ENCODE data around the gene RNF150.

RNF150 gene

DNA sequence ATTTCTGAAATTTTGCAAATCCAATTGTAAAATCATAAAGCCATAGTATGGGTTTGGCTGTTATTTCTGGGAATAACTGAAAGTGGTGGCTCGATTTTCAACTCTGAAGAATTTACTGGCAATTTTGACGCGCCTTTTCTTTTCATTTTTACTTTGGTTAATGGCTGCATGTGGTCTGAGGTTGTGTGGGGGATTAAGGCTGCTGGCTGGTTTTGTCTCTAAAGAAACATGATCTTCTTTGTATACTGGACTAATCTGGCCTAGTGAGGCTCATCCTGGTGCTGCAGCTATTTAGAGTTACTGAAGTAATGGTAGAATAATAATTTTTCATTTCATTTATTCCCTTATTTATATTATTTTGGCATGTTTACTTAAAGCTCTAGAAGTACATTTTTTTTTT, 164.0 kb downstream of the RNF150 start:
- peak; percentile 19 for DNase-seq

DNA sequence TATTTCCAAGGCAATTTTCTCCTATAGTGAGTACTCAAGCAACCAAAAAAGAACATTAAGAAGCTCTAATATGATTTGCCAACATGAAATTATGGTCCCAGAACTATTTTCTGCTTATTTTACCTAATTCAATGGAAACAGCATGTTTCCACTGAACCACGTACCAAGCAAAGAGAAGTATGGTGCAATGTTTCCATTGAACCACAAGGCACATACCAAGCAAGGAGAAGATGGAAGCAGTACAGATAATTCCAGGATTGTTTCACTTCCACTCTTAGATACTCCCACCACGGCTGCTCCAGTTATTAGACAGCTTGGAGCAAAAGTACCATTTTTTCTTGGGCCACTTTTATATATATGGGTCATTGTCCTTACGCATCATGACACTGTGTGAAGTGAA, 164.9 kb downstream of the RNF150 start:
- DNase-seq = no peak

DNA sequence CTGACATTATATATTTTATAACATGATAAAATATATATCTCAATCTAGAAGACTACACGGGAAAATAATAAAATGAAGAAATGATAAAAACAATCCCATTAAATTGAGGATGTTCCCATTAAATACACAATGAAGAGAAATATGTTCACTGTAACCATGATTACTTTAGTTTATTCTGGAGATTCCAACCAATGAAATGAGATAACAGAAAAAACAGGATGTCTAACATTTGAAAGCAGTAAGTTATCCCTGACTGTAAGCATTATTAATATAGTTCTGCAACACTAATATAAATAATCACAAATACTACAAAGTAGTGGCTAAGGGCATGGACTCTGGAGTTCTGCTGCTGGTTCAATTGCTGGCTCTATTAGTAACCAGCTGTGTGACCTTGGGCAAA, 169.4 kb downstream of the RNF150 start:
- DNase-seq = no peak

DNA sequence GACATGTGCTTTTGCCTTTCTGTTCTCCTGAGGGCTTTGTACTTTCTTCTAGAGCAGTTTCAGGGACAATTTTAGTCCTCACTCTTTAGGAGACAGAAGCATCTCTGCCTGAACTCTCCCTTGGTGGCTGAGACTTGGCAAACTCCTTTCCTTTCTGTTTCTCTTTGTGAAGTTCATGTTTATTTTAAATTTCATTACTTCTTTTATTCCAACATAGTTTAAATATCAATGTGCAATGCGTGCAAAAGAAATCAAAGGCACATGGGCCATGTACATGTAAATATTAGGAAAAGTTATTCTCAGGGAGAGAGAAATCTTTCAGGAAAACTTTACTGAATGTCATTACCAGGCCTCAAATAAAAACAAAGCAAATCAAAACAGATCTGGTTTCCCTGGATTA, 177.6 kb downstream of the RNF150 start:
- no peak for DNase-seq

DNA sequence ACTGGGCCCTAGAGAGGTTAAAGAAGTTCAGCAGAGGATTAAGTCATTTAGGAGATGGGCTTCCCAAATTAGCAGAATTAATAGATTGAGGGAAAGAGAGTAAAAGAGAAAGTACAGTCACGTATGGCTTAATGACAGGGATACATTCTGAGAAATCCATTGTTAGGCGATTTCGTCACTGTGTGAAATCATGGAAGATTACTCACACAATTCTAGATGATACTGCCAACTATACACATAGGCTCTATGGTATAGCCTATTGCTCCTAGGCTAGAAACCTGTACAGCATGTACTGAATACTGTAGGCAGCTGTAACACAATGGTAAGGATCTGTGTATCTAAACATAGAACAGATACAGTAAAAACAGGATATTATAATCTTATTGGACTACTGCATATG, 180.6 kb downstream of the RNF150 start:
- DNase-seq = no peak

DNA sequence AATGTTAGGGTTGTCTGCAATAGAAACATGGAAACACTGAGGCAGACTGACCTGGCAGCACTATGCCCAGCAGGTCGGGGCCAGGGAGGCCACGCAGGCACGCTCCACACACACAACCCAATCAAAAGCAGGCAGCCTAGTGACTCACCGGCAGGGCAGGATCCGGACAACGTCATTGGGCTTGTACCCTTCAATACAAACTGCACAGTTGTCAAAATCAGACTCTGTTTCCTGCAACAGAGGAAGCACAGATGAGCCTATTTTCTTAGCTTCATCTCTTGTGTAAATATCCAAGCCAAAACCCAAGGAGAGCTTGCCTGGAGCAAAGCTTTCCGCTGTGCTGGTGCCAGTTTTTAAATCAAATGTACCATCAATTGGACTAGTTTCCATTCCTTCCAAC, 185.8 kb downstream of the RNF150 start:
- no peak for DNase-seq

DNA sequence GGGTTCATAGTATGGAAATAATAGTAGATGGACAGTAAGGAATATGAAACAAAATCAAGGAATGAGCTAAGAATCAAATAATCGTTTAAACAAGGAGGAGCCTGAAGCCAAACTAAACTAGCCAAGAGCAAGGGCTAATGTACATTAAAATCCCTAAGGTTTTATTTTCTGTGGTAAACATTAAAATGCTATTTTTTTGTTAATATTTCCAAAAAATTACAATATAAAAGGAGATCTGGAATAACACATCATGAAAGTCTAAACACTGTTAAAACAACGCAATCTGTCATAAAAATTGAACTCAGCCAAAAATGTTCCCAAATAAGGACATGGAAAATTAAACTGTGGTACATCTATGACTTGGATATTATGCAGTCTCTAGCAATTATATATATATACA, 188.2 kb downstream of the RNF150 start:
- no peak for DNase-seq

DNA sequence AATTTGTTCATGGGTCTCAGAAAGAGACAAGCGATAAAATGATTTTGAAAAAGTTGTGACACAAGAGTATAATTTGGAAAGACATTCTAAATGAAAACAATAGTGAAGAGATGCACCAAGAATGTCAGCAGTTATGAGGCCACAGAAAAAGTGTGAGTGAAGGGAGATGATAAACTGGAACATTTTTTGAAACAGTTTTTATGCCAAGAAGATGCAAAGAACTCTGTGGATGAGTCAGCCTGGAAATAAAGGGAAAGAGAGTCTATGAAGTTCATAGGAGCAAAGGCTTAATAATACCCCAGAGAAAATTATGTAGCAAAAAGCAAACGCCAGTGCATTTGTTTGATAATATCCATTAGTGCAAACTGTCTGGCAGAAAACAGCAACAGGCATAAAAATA, 188.7 kb downstream of the RNF150 start:
- DNase-seq = no peak

DNA sequence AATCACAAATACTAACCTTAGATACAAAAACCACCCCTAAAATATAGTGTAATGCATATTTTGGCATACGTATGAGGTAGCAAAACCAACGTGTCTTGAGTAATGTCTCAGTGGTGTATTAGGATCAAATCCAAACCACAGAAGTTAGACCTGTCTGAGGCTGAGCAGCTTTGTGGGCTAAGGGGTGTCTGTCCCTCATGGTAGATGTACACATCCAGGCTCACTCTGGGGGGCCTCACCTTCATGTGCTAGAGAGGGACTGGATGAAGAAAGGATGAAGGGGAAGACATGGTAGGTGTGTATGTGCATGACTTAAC, 189.1 kb downstream of the RNF150 start:
- no peak for DNase-seq

DNA sequence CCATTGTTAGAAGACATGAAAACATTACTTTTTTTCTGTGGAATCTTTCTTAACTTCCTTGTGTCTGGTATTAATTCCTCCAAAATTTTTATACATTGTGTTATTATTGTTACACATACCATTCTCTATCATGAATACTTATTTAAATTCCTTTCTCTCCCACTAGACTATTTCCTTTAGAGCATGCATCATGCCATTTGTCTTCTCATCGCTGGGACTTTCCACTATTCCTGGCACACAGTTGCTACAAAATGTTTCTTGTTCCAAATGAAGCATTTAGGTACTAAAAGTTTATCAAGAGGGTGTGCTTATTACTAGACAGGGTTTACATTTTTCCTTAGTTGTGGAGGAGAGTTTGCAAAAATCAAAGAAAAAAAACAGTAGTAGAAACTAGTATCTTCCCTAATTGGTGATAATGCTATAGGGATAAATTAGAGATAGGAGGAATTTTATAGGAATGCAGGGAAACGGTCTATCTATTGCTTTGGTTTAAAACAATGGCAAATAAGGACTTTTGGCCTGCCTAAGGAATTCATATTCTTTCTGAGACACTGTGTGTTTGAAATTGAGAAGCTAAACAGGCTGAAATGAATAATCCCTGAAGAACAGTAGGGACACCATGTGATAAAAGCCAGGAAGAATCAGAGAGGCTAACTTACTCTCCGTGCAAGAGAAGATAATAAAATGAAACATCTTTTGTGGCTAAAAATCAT, 189.6 kb downstream of the RNF150 start:
- DNase-seq = no peak

DNA sequence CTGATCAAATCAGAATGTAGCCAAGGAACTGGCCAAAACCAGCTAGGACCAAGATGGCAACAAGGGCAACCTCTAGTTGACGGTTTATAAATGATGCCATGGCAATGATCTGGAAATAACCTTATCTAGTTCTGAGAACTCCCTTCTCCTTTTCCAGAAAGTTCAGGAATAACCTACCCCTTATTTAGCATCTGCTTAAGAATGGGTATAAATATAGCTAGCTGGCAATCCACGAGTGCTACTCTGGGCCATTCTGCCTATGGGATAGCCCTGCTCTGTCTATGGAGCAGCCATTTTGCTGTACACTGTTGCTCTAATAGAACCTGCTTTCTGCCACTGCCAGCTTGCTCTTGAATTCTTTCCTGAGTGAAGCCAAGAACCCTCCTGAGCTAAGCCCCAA, 192.7 kb downstream of the RNF150 start:
- no peak for DNase-seq

DNA sequence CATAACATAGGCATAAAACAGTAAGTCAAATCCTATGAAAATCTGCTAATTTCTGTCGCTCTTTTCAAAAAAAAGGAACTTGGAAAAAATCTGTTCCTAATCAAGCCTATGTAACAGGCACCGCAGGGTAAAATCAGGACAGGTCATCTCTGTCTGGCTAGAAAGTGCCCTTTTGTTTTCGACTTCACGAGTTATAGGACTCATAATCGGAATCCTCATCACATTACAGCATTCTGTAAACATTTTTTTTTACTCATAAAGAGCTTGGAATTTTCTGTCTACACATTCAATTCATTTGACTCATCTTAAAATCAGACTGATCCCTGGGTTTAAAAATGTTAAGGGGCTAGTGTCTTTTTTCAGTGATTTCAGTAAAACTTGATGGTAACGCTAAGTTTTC, 195.4 kb downstream of the RNF150 start:
- no peak for DNase-seq

DNA sequence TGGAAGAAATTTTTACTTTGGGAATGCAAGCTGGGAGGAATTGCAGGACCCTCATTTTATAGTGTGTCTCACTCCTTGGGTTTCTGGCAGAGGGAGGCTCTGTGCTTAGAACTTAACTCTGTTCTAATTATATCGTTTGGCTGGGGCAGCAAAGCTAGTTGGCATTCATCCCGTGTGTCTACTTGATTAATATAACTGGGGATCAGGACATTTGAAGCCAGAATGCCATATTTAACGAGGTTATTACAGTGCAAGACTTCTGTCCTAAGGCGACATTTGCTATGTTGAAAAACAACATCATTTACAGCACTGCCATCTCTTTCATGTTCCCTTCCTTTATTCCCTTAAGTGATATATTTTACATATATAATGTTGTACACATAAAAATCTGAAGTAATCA, 198.0 kb downstream of the RNF150 start:
- DNase-seq = peak; percentile 42

DNA sequence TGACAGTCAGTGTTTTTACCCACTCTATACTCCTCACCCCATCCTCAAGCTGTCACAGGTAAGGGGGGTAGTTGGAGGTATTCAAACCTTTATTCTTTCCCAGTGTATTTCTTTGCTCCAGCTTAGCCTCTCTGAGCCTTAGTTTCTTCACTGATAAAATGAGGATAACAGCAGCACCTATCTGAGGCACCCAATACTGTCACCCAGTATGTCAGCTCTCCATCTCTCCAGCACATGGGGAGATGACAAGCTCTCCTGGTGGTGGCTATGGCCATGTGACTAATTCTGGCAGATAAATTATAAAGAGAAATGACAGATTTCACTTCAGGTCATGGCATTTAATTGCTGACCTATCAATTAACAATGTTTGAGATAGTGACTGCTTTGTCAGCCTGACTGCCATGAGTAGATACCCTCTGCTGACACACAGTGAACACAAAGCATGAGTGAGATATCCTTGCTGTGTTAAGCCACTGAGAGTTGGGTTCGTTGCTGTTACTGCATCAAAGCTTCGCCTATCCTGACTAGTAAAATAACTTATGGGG, 200.7 kb downstream of the RNF150 start:
- no peak for DNase-seq

DNA sequence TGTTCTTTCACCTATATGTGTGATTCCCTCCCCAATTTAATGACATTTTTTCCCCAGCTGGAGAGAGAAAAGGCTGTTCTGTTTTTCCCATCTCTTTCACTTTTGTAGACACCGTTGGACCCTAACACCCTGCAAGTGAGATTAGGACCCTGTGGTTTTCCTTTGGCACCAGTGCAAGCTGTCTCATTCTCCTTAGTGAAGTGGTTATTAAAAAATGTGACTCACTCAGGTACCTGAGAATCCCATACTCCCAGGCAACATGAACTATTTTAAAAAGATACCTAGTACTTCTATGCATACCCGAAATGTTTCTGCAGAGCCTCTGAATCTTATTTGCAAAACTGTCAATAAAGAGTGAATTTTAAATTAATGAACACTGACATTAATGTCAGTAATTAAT, 201.4 kb downstream of the RNF150 start:
- DNase-seq = no peak

DNA sequence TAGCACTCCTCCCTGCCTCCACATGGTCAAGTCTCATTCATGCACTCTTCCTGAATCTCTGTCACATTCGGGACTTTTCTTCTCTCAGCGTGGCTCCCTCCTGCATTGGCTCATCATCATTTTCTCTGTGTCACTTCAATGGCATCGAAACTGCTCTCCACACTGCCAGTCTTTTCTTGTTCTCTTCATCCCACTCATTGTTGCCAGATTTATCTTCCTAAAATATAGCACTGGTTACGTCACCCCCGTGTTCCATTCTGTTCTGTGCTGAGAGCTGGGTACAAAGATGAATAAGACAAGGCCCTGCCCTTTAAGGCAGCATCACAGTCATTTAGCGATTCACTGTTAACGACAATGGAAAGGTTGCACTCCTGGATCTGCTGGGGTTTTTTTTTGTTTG, 202.7 kb downstream of the RNF150 start:
- DNase-seq = no peak

DNA sequence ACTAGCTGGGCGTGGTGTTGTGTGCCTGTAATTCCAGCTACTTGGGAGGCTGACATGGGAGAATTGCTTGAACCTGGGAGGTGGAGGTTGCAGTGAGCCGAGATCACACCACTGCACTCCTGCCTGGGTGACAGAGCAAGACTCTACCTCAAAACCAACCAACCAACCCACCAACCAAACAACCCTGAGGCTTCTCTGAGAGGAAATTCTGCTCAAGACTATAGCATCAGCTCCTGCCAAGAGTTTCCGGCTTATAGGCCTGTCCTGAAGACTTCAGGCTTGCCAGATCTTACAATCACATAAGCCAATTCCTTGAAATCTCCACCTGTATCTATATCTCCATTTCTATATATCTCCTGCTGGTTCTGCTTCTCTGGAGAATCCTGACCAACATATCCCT, 203.3 kb downstream of the RNF150 start:
- no peak for DNase-seq

DNA sequence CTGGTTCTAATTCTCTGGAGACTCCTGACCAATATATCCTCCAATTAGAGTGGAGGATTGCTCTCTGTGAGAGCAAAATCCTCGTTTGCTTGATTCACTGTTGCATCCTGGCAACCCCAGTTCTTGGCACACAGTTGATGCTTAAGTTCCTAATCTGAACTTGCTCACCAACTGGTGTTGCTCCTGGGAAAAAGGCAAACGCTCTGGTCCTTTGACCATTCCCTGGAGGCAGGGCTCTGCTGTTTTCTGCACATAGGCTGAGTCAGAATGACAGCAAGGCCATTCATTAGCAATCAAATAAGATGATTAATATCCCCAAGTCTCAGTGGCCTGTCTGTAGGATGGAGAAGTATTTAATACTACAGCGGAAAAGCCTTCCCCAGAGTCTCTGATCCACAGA, 204.4 kb downstream of the RNF150 start:
- no peak for DNase-seq

DNA sequence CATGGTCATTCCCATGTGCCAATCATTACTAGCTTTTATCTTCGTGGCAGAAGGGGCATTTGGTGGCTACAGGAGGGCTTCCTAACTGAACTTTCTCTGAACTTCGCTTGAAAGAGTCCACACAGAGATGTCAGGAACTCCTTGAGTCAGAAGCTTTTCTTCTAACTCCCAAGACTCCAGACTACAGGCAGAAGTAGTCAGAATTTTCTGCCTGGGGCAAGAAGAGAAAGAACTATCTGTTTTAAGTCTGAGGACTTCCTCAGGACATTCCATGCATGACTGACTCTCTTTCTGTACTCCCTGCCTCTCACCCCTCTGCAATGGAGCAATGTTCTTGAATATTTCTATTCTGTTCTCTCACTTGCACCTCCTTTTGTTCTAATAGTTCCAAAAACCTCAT, 206.6 kb downstream of the RNF150 start:
- no peak for DNase-seq

DNA sequence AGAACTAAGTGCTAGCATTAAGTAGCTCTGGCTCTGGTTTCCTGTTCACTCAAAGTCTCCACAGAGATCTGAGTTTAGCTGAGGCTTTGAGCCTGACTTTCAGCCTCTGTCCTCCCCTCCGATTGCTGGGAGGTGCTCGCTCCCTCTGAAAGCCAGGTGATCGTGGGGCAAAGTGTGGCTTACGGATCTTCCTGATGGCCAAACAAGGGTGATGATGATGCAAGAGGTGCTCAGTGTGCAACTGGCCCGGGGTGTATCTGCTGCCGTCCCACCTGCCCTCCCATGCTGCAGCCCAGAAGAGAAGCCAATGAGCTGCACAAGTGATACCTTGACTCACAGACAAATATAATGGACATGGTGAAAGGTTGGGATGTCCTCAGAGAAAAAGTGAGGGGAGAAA, 207.9 kb downstream of the RNF150 start:
- no peak for DNase-seq

DNA sequence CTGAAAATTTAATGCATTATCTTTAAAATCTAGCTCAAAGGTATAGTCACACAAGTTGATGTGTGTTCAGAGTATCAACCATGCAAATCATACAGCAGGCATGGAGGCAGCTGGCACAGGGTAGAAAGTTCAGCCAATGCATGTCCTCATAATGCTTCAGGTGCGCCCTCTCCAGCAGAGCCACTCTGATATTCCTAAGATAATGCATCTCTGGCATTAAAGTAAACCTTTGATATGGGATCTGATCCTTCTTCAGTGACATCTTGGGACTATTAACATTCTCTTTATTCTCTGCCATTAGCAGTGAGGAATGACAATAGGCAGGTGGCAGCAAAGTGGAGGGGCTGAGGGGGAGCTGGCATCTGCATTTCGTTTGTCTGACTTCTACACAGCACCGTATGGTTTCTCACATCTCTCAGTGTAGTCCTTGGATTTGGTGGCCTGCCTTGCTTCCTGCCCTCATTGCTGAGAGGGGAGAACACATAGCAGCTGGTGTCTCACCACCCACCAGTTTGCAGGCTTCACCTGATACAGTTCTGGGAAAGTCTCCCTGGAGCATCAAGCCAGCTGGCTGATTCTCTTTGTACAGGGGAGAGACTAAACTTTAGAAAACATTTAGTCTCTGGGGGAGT, 208.4 kb downstream of the RNF150 start:
- DNase-seq = no peak

DNA sequence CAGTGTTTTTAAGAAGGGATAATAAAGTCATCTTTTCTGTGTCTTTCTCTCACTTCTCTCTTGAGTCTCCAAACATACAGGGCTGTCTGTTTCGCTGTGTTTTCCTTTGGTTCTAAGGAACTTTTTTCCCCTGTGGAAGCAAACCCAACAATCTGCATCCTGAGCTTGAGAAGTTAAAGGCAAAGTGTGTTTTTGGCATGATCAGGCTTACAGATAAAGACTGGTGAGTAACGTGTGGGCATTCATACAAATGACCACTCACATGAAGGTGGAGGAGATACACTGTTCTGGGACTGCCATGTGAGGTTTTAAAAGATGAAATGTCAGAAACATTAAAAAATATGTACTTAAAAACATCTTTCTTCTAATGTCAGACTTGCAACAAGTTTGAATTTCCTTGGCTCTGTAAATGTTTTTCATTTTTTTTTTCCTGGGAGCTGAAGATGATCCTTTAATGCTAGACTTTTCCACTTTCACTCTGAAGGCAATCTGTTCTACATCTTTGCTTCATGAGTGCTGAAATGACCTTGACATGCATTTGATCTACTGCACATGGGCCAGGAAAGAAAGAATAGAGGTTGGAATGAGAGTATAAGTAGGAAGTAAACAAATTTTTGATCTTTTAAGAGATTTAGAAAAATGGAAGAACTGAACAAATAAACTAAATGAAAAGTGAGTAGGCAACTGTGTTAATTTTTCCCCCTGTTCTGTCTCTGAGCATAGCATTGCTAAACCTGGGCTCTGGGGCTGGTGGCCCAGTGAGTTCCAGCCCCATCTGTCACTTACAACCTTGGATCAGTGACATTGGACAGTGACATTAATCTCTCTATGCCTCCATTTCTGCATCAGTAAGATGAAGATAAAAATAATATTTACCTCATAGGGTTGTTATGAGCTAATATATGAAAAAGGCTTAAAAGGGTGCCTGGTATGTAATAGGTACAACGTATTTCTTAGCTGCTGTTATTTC, 226.0 kb downstream of the RNF150 start:
- no peak for DNase-seq

DNA sequence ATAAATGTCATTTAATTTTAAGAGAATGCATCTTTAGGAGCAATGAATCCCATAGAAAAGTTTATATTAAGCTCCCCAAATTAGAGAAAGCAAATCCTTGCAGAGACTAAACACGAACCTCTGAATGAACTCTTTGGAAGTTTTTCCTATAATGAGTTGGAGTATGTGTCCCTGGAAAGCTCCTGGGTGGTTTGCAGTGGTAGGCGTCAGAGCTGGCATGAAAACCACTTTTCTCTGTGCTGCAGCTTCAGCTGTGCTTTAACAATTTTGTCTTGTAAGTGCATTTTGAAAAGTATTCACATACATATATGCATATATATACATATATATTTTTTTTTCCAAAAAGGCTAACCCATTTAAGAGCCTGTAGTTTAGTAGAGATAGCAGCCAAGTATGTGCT, 228.4 kb downstream of the RNF150 start:
- peak; percentile 73 for DNase-seq

Data from right hindlimb (tissue), 1 donor.